Hematopoietic multipotent progenitor cell treated with erythropoietin and hydrocortisone succinate and interleukin-3 and kit ligand, for 17 days (in vitro differentiated cells): ENCODE results near the gene HDDC2.

Experiments used
- DNase-seq: peaks from one replicate; pipeline ENCODE4 v3.0.0-alpha.2; 2015; ENCODE audit warnings: low spot score

The HDDC2 gene

GRCh38 chr6:125301435-125302391 is at the start of gene HDDC2:
TSS of gene HDDC2 (minus strand) at chr6:125301967. CDS start at chr6:125301932, 35 bp downstream.
- DNase-seq: peak; percentile 13

- no peak for DNase-seq
These were observed 45.3 kb upstream of the HDDC2 start for GRCh38 chr6:125346926-125347563.

- no peak for DNase-seq
These were observed 44.6 kb upstream of the HDDC2 start for GRCh38 chr6:125346201-125346925.

GRCh38 chr6:125341460-125341859 is 39.7 kb upstream of the HDDC2 start:
- no peak for DNase-seq

GRCh38 chr6:125340991-125341390 is 39.2 kb upstream of the HDDC2 start:
- no peak for DNase-seq

- DNase-seq: no peak
These were observed 38.5 kb upstream of the HDDC2 start for GRCh38 chr6:125340175-125340835.

- DNase-seq: no peak
These were observed 37.9 kb upstream of the HDDC2 start for GRCh38 chr6:125339653-125340052.

GRCh38 chr6:125338381-125338780 is 36.6 kb upstream of the HDDC2 start:
- no peak for DNase-seq

- DNase-seq: no peak
These were observed 35.9 kb upstream of the HDDC2 start for GRCh38 chr6:125337706-125338105.

GRCh38 chr6:125332664-125333063 is 30.9 kb upstream of the HDDC2 start:
- DNase-seq: no peak

GRCh38 chr6:125325586-125325985 is 23.8 kb upstream of the HDDC2 start:
- DNase-seq: no peak

- DNase-seq: no peak
These were observed 21.6 kb upstream of the HDDC2 start for GRCh38 chr6:125323376-125323775.

- no peak for DNase-seq
These were observed 14.9 kb upstream of the HDDC2 start for GRCh38 chr6:125316621-125317020.

GRCh38 chr6:125315548-125315947 is 13.8 kb upstream of the HDDC2 start:
- DNase-seq: no peak

GRCh38 chr6:125314009-125314581 is 12.3 kb upstream of the HDDC2 start:
- DNase-seq: peak; percentile 11

GRCh38 chr6:125312950-125313349 is 11.2 kb upstream of the HDDC2 start:
- no peak for DNase-seq

- no peak for DNase-seq
These were observed 10.7 kb upstream of the HDDC2 start for GRCh38 chr6:125312478-125312877.

- peak; percentile 43 for DNase-seq
These were observed 9.4 kb upstream of the HDDC2 start for GRCh38 chr6:125310994-125311649.

- no peak for DNase-seq
These were observed 6.3 kb upstream of the HDDC2 start for GRCh38 chr6:125307964-125308615.

GRCh38 chr6:125307150-125307838 is 5.5 kb upstream of the HDDC2 start:
- DNase-seq: no peak
